Renal pelvis (tissue), 4 donors: ENCODE results near the gene EPN1. TPM values are rescaled to one million over a fixed set of nuclear protein-coding genes. Genes with fewer than 3 reads are reported as not detected.
"Not testable (repeated sequence)": the region's sequence is repeated elsewhere in the genome, so short reads cannot be mapped to it uniquely, and the experiment has no call there.

Experiments
- DNase-seq: peaks from one replicate; pipeline ENCODE4 v3.0.0-alpha.2; 2013
- polyA plus RNA-seq, 3 donors: library from polyadenylated mRNA; unstranded; fragments of 120-200 nt; gene quantifications; one replicate each; pipeline ENCODE4 v1.2.1, GENCODE V29; 2013; ENCODE audit not compliant: insufficient read length in 3 of 3

The EPN1 gene
- polyA plus RNA-seq, 3 donors = 123 to 173 (median 140) TPM

- no peak for DNase-seq
Measured at GRCh38 chr19:55712804-55713631, 38.0 kb downstream of the EPN1 start.

- no peak for DNase-seq
Measured at GRCh38 chr19:55716531-55716930, 41.5 kb downstream of the EPN1 start.

GRCh38 chr19:55717251-55717650 lies 42.2 kb downstream of the EPN1 start:
- no peak for DNase-seq

- DNase-seq = not testable (repeated sequence)
Measured at GRCh38 chr19:55717879-55718711, 43.1 kb downstream of the EPN1 start.

GRCh38 chr19:55720214-55720746 lies 45.3 kb downstream of the EPN1 start:
- no peak for DNase-seq

DNA sequence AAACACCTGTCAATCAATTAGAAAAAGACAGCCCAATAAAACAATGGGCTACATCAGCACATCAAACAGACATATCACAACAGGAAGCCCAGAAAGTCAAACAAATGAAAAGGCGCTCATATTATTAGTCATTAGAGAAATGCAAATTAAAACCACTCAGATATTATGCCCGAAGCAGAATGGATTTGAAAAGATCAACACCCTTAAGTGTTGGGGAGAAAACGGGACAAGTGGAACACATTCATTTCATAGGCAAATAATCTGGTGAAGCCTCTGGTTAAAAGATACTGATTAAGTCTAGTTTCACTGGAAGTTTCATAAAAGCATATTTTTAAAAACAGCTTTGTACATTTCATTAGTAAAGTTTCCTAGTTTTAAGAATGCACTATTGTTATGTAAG lies 45.8 kb downstream of the EPN1 start:
- DNase-seq = no peak

- DNase-seq = no peak
Measured at GRCh38 chr19:55723491-55723890, 48.5 kb downstream of the EPN1 start.

GRCh38 chr19:55730378-55730777 lies 55.4 kb downstream of the EPN1 start:
- not testable (repeated sequence) for DNase-seq

GRCh38 chr19:55738302-55738701 lies 63.3 kb downstream of the EPN1 start, which contains the start of gene NLRP9:
Gene NLRP9, minus strand, starts transcription at chr19:55738402. Its CDS starts 28 bp downstream, at chr19:55738374.
- DNase-seq = no peak

GRCh38 chr19:55750715-55751114 lies 75.7 kb downstream of the EPN1 start:
- no peak for DNase-seq

- no peak for DNase-seq
Measured at GRCh38 chr19:55753401-55753800, 78.4 kb downstream of the EPN1 start.

DNA sequence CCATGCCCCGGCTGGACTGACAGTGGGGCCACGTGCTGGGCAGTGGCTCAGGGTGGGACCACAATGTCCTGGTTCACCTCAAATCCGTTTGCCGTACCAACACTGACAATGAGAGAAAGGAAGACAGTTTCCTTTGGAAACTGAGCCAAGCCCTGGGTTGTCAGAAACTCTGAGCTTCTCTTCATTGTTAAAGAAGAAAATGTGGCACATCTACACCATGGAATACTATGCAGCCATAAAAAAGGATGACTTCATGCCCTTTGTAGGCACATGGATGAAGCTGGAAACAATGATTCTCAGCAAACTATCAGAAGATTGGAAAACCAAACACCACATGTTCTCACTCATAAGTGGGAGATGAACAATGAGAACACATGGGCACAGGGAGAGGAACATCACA lies 81.8 kb downstream of the EPN1 start:
- DNase-seq = not testable (repeated sequence)

GRCh38 chr19:55758797-55759196 lies 83.8 kb downstream of the EPN1 start, which contains the start of gene RFPL4A:
Gene RFPL4A, plus strand, starts transcription at chr19:55759097. Its CDS starts 2,704 bp downstream, at chr19:55761801.
- not testable (repeated sequence) for DNase-seq

Other genes with a start within 250 kb of the EPN1 start
- under 1 TPM; 0.10 to 0.31 (median 0.26) TPM for gene SHISA7, start 231.9 kb upstream of the EPN1 start, polyA plus RNA-seq
- gene ISOC2, start 213.6 kb upstream of the EPN1 start, polyA plus RNA-seq = 10 to 100 TPM; 42.6 to 52.1 (median 50.0) TPM
- not detected for gene C19orf85, start 210.5 kb upstream of the EPN1 start, polyA plus RNA-seq
- gene ZNF628, start 198.6 kb upstream of the EPN1 start, polyA plus RNA-seq = 1 to 10 TPM; 5.1 to 6.8 (median 5.2) TPM
- 10 to 100 TPM; 45.7 to 58.9 (median 58.8) TPM for gene NAT14, start 190.0 kb upstream of the EPN1 start, polyA plus RNA-seq
- gene SSC5D, start 186.8 kb upstream of the EPN1 start, polyA plus RNA-seq = 1 to 10 TPM; 1.6 to 4.1 (median 2.1) TPM
- gene SBK2, start 138.1 kb upstream of the EPN1 start, polyA plus RNA-seq = 1 to 10 TPM in 2 of 3 donors, under 1 TPM in 1; 0.99 to 2.3 (median 1.5) TPM
- under 1 TPM in 2 of 3 donors, not detected in 1; 0.11 to 0.44 TPM for gene SBK3, start 129.7 kb upstream of the EPN1 start, polyA plus RNA-seq
- gene ZNF579, start 94.4 kb upstream of the EPN1 start, polyA plus RNA-seq = 10 to 100 TPM; 21.5 to 23.7 (median 22.9) TPM
- gene FIZ1, start 75.7 kb upstream of the EPN1 start, polyA plus RNA-seq = 10 to 100 TPM; 25.2 to 27.9 (median 25.6) TPM
- gene ZNF524, start 74.9 kb upstream of the EPN1 start, polyA plus RNA-seq = 10 to 100 TPM; 10.5 to 13.2 (median 12.4) TPM
- 10 to 100 TPM in 2 of 3 donors, 1 to 10 TPM in 1; 9.9 to 13.5 (median 11.6) TPM for gene ZNF865, start 69.6 kb upstream of the EPN1 start, polyA plus RNA-seq
- gene ZNF784, start 50.7 kb upstream of the EPN1 start, polyA plus RNA-seq = 10 to 100 TPM; 13.6 to 15.9 (median 13.9) TPM
- gene ZNF580, start 34.2 kb upstream of the EPN1 start, polyA plus RNA-seq = 10 to 100 TPM; 55.8 to 60.5 (median 57.3) TPM
- gene ZNF581, start 31.6 kb upstream of the EPN1 start, polyA plus RNA-seq = 10 to 100 TPM; 28.3 to 35.1 (median 32.8) TPM
- gene CCDC106, start 27.0 kb upstream of the EPN1 start, polyA plus RNA-seq = 10 to 100 TPM; 28.0 to 30.2 (median 28.2) TPM
- gene U2AF2, start 20.2 kb upstream of the EPN1 start, polyA plus RNA-seq = 100 to 1,000 TPM; 198 to 235 (median 219) TPM
- under 1 TPM in 1 of 3 donors, not detected in 2; 0.05 TPM for gene NLRP9, start 63.2 kb downstream of the EPN1 start, polyA plus RNA-seq
- under 1 TPM in 2 of 3 donors, not detected in 1; 0.09 to 0.22 TPM for gene RFPL4A, start 83.9 kb downstream of the EPN1 start, polyA plus RNA-seq
- not detected for gene RFPL4AL1, start 93.9 kb downstream of the EPN1 start, polyA plus RNA-seq
- gene NLRP11, start 156.8 kb downstream of the EPN1 start, polyA plus RNA-seq = under 1 TPM; 0.06 to 0.27 (median 0.23) TPM
- not detected for gene NLRP4, start 161.3 kb downstream of the EPN1 start, polyA plus RNA-seq